Endothelial cell of umbilical vein (primary cell): Measurements from ENCODE around the gene BPI. TPM values are rescaled to one million over a fixed set of nuclear protein-coding genes. Genes with fewer than 3 reads are reported as not detected.

Source experiments
- BruUV-seq: library from RNA; stranded (reverse); fragments of 400-500 nt; replicated peaks from 2 replicates; lab custom pipeline; 2021; lab: Mats Ljungman, UMichigan
- CTCF ChIA-PET: fragments of 300-600, 350-600 bp; sonication (Branson Sonifier 250); formaldehyde crosslinking; loops from one replicate; lab custom pipeline; 2021; ENCODE audit warnings: antibody characterized with exemption, inconsistent platforms; lab: Charles Lee
- POLR2A ChIA-PET: fragments of 300-600, 350-600 bp; sonication (Branson Sonifier 250); formaldehyde crosslinking; loops from one replicate; lab custom pipeline; 2021; ENCODE audit warnings: antibody characterized with exemption, inconsistent platforms; lab: Charles Lee
- DNase-seq: peaks from one replicate; pipeline ENCODE4 v3.0.0-alpha.2; 2011; ENCODE audit warnings: low read depth, low spot score
- FAIRE-seq: peaks from 2 replicates; lab custom pipeline; 2011; peaks lifted over from hg19 to GRCh38; lab: Jason Lieb, UNC
- H2AFZ ChIP-seq: 2 replicates; pipeline ENCODE4 v1.6.0; 2012; ENCODE audit warnings: low read depth, low read length, control low read depth, inconsistent platforms
- H3K27ac ChIP-seq: 2 replicates; pipeline ENCODE4 v1.5.1; 2011; ENCODE audit warnings: low read depth, mild to moderate bottlenecking, control low read depth, low read length, moderate library complexity; ENCODE audit not compliant: insufficient read depth
- H3K27me3 ChIP-seq, 2 experiments: 2 replicates each; pipeline versions ENCODE4 v1.6.0 to v1.6.1; 2011; ENCODE audit warnings: low read length in 2 of 2, mixed read lengths in 1 of 2; ENCODE audit not compliant: control insufficient read depth in 2 of 2, insufficient read depth in 2 of 2
- H3K36me3 ChIP-seq, 2 experiments: 2 replicates in 1 of 2; 3 replicates in 1 of 2; pipeline ENCODE4 v1.5.1; 2011; ENCODE audit warnings: low read length in 2 of 2, mild to moderate bottlenecking in 1 of 2, moderate library complexity in 1 of 2; ENCODE audit not compliant: control insufficient read depth in 2 of 2, insufficient read depth in 2 of 2; ENCODE audit errors: extremely low read depth in 1 of 2
- H3K4me1 ChIP-seq: 3 replicates; pipeline ENCODE4 v1.5.1; 2011; ENCODE audit warnings: mild to moderate bottlenecking, low read length; ENCODE audit not compliant: control insufficient read depth, insufficient read depth; ENCODE audit errors: extremely low read depth
- H3K4me2 ChIP-seq: 2 replicates; pipeline ENCODE4 v1.6.1; 2011; ENCODE audit warnings: low read length, control low read depth, mixed read lengths; ENCODE audit not compliant: insufficient read depth
- H3K4me3 ChIP-seq, 3 experiments: fragments of 200-600 bp in 1 of 3; sonication (generic), shearing (Covaris generic) in 1 of 3; replicated peaks in 1 of 3; 2 replicates each; pipeline ENCODE4 v1.5.1; 2011 to 2016; ENCODE audit warnings: control low read depth in 3 of 3, low read length in 3 of 3, mild to moderate bottlenecking in 2 of 3, inconsistent platforms in 1 of 3, low read depth in 1 of 3, moderate library complexity in 1 of 3; ENCODE audit not compliant: insufficient read depth in 1 of 3
- H3K79me2 ChIP-seq: 2 replicates; pipeline ENCODE4 v1.6.0; 2012; ENCODE audit warnings: low read length, inconsistent platforms; ENCODE audit not compliant: control insufficient read depth, insufficient read depth
- H3K9ac ChIP-seq: replicated peaks from 2 replicates; pipeline ENCODE3; 2011; ENCODE audit warnings: low read length, control low read depth; ENCODE audit not compliant: insufficient read depth; ENCODE audit errors: extremely low read depth
- H3K9me1 ChIP-seq: replicated peaks from 3 replicates; pipeline ENCODE4 v1.6.0; 2011; ENCODE audit warnings: mild to moderate bottlenecking, low read length; ENCODE audit not compliant: control insufficient read depth, insufficient read depth; ENCODE audit errors: extremely low read depth
- H3K9me3 ChIP-seq: replicated peaks from 2 replicates; pipeline ENCODE4 v1.5.1; 2012; ENCODE audit warnings: low read length, inconsistent platforms; ENCODE audit not compliant: control insufficient read depth, insufficient read depth
- H4K20me1 ChIP-seq: replicated peaks from 2 replicates; pipeline ENCODE3; 2011; ENCODE audit warnings: mild to moderate bottlenecking, low read length; ENCODE audit not compliant: control insufficient read depth, insufficient read depth; ENCODE audit errors: extremely low read depth
- CTCF ChIP-seq, 2 donors: IDR thresholded peaks; 1 replicate in 1 of 2; 2 replicates in 1 of 2; pipeline ENCODE4 v1.5.1; 2011; ENCODE audit warnings: low read length in 2 of 2, mild to moderate bottlenecking in 2 of 2, moderate library complexity in 2 of 2, control low read depth in 1 of 2, inconsistent platforms in 1 of 2, low read depth in 1 of 2; ENCODE audit not compliant: insufficient read depth in 1 of 2; ENCODE audit errors: extremely low read depth in 1 of 2
- EZH2 ChIP-seq: IDR thresholded peaks from 2 replicates; pipeline ENCODE4 v1.6.1; 2012; ENCODE audit warnings: borderline replicate concordance, low read depth, mild to moderate bottlenecking, moderate library complexity, low read length, inconsistent platforms; ENCODE audit not compliant: severe bottlenecking
- FOS ChIP-seq: IDR thresholded peaks from 2 replicates; pipeline ENCODE4 v1.6.1; 2011; ENCODE audit warnings: mild to moderate bottlenecking, low read length, moderate library complexity, borderline replicate concordance; ENCODE audit not compliant: insufficient read depth
- GATA2 ChIP-seq: IDR thresholded peaks from 2 replicates; pipeline ENCODE4 v1.7.0; 2011; ENCODE audit warnings: low read depth, mild to moderate bottlenecking, moderate library complexity, mixed read lengths, low read length; ENCODE audit not compliant: insufficient read length, insufficient read depth
- JUN ChIP-seq: IDR thresholded peaks from 2 replicates; pipeline ENCODE4 v1.6.1; 2011; ENCODE audit warnings: borderline replicate concordance, low read depth; ENCODE audit not compliant: insufficient read length, insufficient read depth
- MAX ChIP-seq: IDR thresholded peaks from 2 replicates; pipeline ENCODE4 v1.6.1; 2011; ENCODE audit not compliant: insufficient read depth, insufficient read length
- MYC ChIP-seq: IDR thresholded peaks from one replicate; pipeline ENCODE4 v1.6.1; 2011; ENCODE audit warnings: mild to moderate bottlenecking, low read depth, low read length
- POLR2A ChIP-seq: IDR thresholded peaks from 2 replicates; pipeline ENCODE4 v1.6.1; 2012; ENCODE audit warnings: low read depth, mild to moderate bottlenecking, control low read depth, low read length
- POLR2AphosphoS5 ChIP-seq: IDR thresholded peaks from 2 replicates; pipeline ENCODE4 v1.6.1; 2012; ENCODE audit warnings: low read depth, mild to moderate bottlenecking, control low read depth, low read length, moderate library complexity; ENCODE audit not compliant: insufficient read depth
- dilution Hi-C: fragments of 300-500 bp; cut with MboI; formaldehyde crosslinking; loops from one replicate; pipeline ENCODE4 v1.15.0; 2019; ENCODE audit warnings: low sequenced_read_pairs; ENCODE audit not compliant: extremely low pct_ligation_motif_present
- intact Hi-C: fragments of 100-400 bp; cut with micrococcal nuclease; formaldehyde crosslinking; loops from one replicate; pipeline ENCODE4 v1.10.0; 2022
- polyA plus RNA-seq, 4 experiments: library from polyadenylated mRNA; depleted of rRNA in 3 of 4; stranded (reverse) in 3 of 4; unstranded in 1 of 4; fragments of >200 nt; gene quantifications; 2 replicates each; pipeline versions ENCODE4 v1.2.1 to v1.2.3, GENCODE V29; 2011 to 2012; ENCODE audit warnings: missing spikeins in 1 of 4
- total RNA-seq: library from RNA; stranded (reverse); gene quantifications from 2 replicates; pipeline ENCODE4 v1.2.3, GENCODE V29; 2021

BPI gene
- total and polyA plus RNA-seq, 2 donors (not counting 3 experiments of a cell fraction or from before 2014, with no cell fraction given), result not detected

- DNase-seq (no peak), FAIRE-seq (no peak)
- Histone ChIP-seq H3K79me2 (no peaks in the 10 kb centered on the region), H3K27me3 (no peaks in the 10 kb centered on the region), H3K4me1 (no peaks in the 10 kb centered on the region), H3K36me3 (no peaks in the 10 kb centered on the region), H2AFZ (no peak overlapping the region), H3K4me3 (no peak overlapping the region), H4K20me1 (no peaks in the 10 kb centered on the region), H3K9me1 (no peaks in the 10 kb centered on the region), H3K9ac (no peak overlapping the region), H3K4me2 (no peak overlapping the region), H3K27ac (no peak overlapping the region), H3K9me3 (no peaks in the 10 kb centered on the region)
- BruUV-seq, result no TSS peak
- dilution Hi-C loops (no loop called here), intact Hi-C loops (no loop called here)
- TF ChIP-seq JUN, result no peak
- no peak for TF ChIP-seq FOS
- TF ChIP-seq EZH2, result no peak
- no peak for TF ChIP-seq MYC
- TF ChIP-seq MAX, result no peak
- TF ChIP-seq POLR2AphosphoS5, result no peak
- TF ChIP-seq CTCF (IDR thresholded peaks at IDR 0.05; ENCODE audit: extremely low read depth in 1 of 2, insufficient read depth in 1 of 2, low read depth in 1 of 2, low read length in 2 of 2), result no peak
- no peak for TF ChIP-seq POLR2A
- TF ChIP-seq GATA2, result no peak
- CTCF ChIA-PET, result no interaction called here
- POLR2A ChIA-PET, result no interaction called here
Measured at GRCh38 chr20:38284893-38285444, 19.0 kb upstream of the BPI start.
